ENCODE data around the gene GCLC. TPM values are rescaled to one million over a fixed set of nuclear protein-coding genes. Genes with fewer than 3 reads are reported as not detected.

GCLC gene
- total RNA-seq, 1 experiment from 2014 or later: 47.1 TPM

DNA sequence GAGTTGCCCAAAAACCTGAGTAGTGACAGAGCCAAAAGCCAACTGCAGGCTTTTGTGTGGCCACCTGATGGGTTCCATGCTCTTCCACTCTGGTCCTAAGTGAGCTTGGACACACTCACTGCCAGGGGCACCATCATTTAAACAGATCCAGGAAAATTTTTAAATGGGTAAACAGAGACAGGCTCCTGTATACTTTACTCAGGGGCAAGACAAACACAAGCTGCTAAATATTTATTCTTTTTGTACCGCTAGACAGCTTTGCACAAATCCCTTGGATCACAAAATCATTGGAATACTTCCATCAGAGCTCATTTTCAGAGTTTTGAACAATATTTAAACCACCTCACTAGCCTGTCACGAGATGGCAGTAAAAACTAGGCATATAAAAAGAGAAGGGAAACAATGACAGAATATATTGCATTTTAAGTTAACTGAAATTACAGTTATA is 31.4 kb downstream of the GCLC start (continued):
- TF ChIP-seq, protein P1, sequence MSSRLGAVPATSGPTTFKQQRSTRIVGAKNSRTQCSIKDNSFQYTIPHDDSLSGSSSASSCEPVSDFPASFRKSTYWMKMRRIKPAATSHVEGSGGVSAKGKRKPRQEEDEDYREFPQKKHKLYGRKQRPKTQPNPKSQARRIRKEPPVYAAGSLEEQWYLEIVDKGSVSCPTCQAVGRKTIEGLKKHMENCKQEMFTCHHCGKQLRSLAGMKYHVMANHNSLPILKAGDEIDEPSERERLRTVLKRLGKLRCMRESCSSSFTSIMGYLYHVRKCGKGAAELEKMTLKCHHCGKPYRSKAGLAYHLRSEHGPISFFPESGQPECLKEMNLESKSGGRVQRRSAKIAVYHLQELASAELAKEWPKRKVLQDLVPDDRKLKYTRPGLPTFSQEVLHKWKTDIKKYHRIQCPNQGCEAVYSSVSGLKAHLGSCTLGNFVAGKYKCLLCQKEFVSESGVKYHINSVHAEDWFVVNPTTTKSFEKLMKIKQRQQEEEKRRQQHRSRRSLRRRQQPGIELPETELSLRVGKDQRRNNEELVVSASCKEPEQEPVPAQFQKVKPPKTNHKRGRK (CRISPR knock-in tag; IDR thresholded peaks at IDR 0.05; ENCODE audit: borderline replicate concordance): no peak
- no peak for TF ChIP-seq ZNF396 (CRISPR knock-in tag; IDR thresholded peaks at IDR 0.05; ENCODE audit: borderline replicate concordance)
- TF ChIP-seq ATF2 (CRISPR knock-in tag; IDR thresholded peaks at IDR 0.05; ENCODE audit: borderline replicate concordance, low read depth): no peak
- TF ChIP-seq MYBL2 (CRISPR knock-in tag; IDR thresholded peaks at IDR 0.05): no peak
- no peak for TF ChIP-seq CREB1 (CRISPR knock-in tag; IDR thresholded peaks at IDR 0.05)
- TF ChIP-seq TCF7 (CRISPR knock-in tag; IDR thresholded peaks at IDR 0.05; ENCODE audit: low read depth): no peak
- no peak for TF ChIP-seq NR1H2 (CRISPR knock-in tag; IDR thresholded peaks at IDR 0.05)
- no peak for TF ChIP-seq CBFB (CRISPR knock-in tag; IDR thresholded peaks at IDR 0.05; ENCODE audit: low read depth)
- no peak for TF ChIP-seq GABPB1 (CRISPR knock-in tag; IDR thresholded peaks at IDR 0.05)
- no peak for TF ChIP-seq ETV6 (CRISPR knock-in tag; IDR thresholded peaks at IDR 0.05)

DNA sequence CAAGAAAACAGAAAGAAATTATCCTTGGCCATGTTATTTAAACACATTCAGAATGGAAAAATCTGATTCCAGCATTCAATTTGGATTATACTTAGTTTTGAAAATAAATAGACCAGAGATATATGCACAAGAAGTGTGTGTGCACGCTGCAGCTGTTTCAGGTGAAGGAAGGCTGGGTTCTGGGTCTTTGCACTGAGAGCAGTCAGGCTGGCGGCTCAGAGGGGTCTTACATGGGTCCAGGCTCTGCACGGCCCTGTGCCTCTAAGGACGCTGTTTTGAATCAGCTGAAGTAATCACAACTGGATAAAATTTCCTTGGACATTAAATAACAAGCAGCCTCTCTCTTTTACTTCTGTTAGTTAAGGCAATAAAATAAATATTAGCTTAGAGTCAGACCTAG is 31.8 kb downstream of the GCLC start:
- Mint-ChIP-seq H3K4me3 (no peak overlapping the region), H3K36me3 (peaks cover 65% of the 10 kb centered on the region)
- no peak for ATAC-seq

DNA sequence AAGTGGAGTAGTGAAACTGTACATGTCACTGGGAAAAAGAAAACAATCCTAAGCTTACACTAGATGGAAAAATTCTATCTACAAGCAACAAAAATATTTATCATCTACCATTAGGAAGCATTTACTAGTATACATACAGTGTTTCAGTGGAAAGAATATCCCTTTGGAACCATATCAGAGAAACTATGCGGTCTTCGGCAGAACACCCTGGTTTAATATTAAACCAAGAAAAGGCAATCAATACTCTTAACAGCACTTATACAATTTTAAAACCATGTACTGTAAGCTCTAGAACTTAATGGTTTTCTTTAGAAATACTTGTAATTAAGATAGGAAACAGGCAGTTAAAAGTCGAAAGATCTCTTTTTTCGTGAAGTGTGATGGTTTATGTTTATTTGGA is 32.3 kb downstream of the GCLC start:
- H3K36me3 Mint-ChIP-seq: peaks cover 65% of the 10 kb centered on the region
- no peaks in the 10 kb centered on the region for H3K27me3 Mint-ChIP-seq (ENCODE audit: low read depth)
- TF ChIP-seq FOXP4 (CRISPR knock-in tag; IDR thresholded peaks at IDR 0.05) (no peak), NR3C1 (CRISPR knock-in tag; conservative IDR thresholded peaks at IDR 0.05; ENCODE audit: low read depth) (no peak), TEAD4 (CRISPR knock-in tag; IDR thresholded peaks at IDR 0.05) (no peak), FOXK1 (CRISPR knock-in tag; IDR thresholded peaks at IDR 0.05) (no peak), SMAD4 (CRISPR knock-in tag; IDR thresholded peaks at IDR 0.05) (no peak)
- TF ChIP-seq, protein P1 (CRISPR knock-in tag; IDR thresholded peaks at IDR 0.05; ENCODE audit: borderline replicate concordance): no peak
- TF ChIP-seq, protein P2, sequence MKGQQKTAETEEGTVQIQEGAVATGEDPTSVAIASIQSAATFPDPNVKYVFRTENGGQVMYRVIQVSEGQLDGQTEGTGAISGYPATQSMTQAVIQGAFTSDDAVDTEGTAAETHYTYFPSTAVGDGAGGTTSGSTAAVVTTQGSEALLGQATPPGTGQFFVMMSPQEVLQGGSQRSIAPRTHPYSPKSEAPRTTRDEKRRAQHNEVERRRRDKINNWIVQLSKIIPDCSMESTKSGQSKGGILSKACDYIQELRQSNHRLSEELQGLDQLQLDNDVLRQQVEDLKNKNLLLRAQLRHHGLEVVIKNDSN (CRISPR knock-in tag; IDR thresholded peaks at IDR 0.05): no peak
- TF ChIP-seq, protein P3, sequence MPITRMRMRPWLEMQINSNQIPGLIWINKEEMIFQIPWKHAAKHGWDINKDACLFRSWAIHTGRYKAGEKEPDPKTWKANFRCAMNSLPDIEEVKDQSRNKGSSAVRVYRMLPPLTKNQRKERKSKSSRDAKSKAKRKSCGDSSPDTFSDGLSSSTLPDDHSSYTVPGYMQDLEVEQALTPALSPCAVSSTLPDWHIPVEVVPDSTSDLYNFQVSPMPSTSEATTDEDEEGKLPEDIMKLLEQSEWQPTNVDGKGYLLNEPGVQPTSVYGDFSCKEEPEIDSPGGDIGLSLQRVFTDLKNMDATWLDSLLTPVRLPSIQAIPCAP (CRISPR knock-in tag; IDR thresholded peaks at IDR 0.05): no peak
- TF ChIP-seq, protein P4, sequence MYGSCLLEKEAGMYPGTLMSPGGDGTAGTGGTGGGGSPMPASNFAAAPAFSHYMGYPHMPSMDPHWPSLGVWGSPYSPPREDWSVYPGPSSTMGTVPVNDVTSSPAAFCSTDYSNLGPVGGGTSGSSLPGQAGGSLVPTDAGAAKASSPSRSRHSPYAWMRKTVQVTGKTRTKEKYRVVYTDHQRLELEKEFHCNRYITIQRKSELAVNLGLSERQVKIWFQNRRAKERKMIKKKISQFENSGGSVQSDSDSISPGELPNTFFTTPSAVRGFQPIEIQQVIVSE (CRISPR knock-in tag; IDR thresholded peaks at IDR 0.05; ENCODE audit: borderline replicate concordance): no peak
- H3K4me3 Mint-ChIP-seq: no peak overlapping the region
- H3K9me3 Mint-ChIP-seq: no peaks in the 10 kb centered on the region
- CTCF ChIA-PET: interaction anchor here (1.2 kb wide), 2 partner anchors 19 to 206 kb away, joined by 4 to 5 read pairs; no protein-coding TSS in a partner anchor
- ATAC-seq: no peak
- DNase-seq (ENCODE audit: low spot score): no peak
- no peak overlapping the region for H3K27ac Mint-ChIP-seq
- no peaks in the 10 kb centered on the region for H3K4me1 Mint-ChIP-seq
- POLR2A ChIA-PET: no interaction called here

More for the DNA sequence above, 31.8 kb downstream of the GCLC start:
- H3K9me3 Mint-ChIP-seq: no peaks in the 10 kb centered on the region
- H3K4me1 Mint-ChIP-seq: no peaks in the 10 kb centered on the region
- H3K27ac Mint-ChIP-seq: no peak overlapping the region
- ChIA-PET POLR2A (no interaction called here), CTCF (interaction anchor here (1.2 kb wide), 2 partner anchors 20 to 206 kb away, joined by 4 to 5 read pairs; no protein-coding TSS in a partner anchor)
- no peak for DNase-seq (ENCODE audit: low spot score)
- H3K27me3 Mint-ChIP-seq (ENCODE audit: low read depth): no peaks in the 10 kb centered on the region
- no peak for TF ChIP-seq GABPB1 (CRISPR knock-in tag; IDR thresholded peaks at IDR 0.05)

Data from WTC11 (cell line).